AG09309 (cell line): ENCODE measurements around the gene POLR3K.

Experiments used
- DNase-seq: peaks from one replicate; pipeline ENCODE4 v3.0.0-alpha.2; 2010; ENCODE audit warnings: low read depth
- H3K4me3 ChIP-seq: 2 replicates; pipeline ENCODE4 v1.5.1; 2011; ENCODE audit warnings: mild to moderate bottlenecking, low read depth, low read length, moderate library complexity; ENCODE audit not compliant: control insufficient read depth
- CTCF ChIP-seq: IDR thresholded peaks from 2 replicates; pipeline ENCODE4 v1.5.1; 2011; ENCODE audit warnings: mild to moderate bottlenecking, low read depth, low read length, inconsistent platforms; ENCODE audit not compliant: insufficient read depth, control insufficient read depth; ENCODE audit errors: missing control alignments

POLR3K gene

GRCh38 chr16:75580-76501, 22.4 kb upstream of the POLR3K start:
- no peak overlapping the region for H3K4me3 ChIP-seq
- peak; percentile 61 for DNase-seq
- peak; percentile 47 for TF ChIP-seq CTCF

- DNase-seq, result no peak
- no peak for TF ChIP-seq CTCF
- H3K4me3 ChIP-seq, result no peak overlapping the region
Measured at GRCh38 chr16:74747-75334, 21.4 kb upstream of the POLR3K start.

- no peak for DNase-seq
- H3K4me3 ChIP-seq, result no peak overlapping the region
- no peak for TF ChIP-seq CTCF
Measured at GRCh38 chr16:74051-74746, 20.8 kb upstream of the POLR3K start.

- DNase-seq, result no peak
- no peak for TF ChIP-seq CTCF
- H3K4me3 ChIP-seq, result peak within 1 kb of the TSS; percentile 87
Measured at GRCh38 chr16:72561-73548, 19.4 kb upstream of the POLR3K start, which contains the start of gene RHBDF1. TSS of gene RHBDF1 (minus strand) at chr16:72631. CDS start at chr16:65015, 7,616 bp downstream.

GRCh38 chr16:71540-72401, 18.4 kb upstream of the POLR3K start:
- TF ChIP-seq CTCF, result peak; percentile 11
- no peak for DNase-seq
- H3K4me3 ChIP-seq, result peak overlapping the region; percentile 87
